ENCODE results near the gene TXNIP. TPM values are rescaled to one million over a fixed set of nuclear protein-coding genes. Genes with fewer than 3 reads are reported as not detected.
A peak's percentile ranks its signal among the peaks of the same experiment; 100 is the strongest.

TXNIP gene
- total RNA-seq, 1 donor from 2014 or later: 47.5 TPM

GRCh38 chr1:145985502-145986439 lies 10.6 kb downstream of the TXNIP start:
- peak in 1 of 2 donors; percentile 56 for DNase-seq (ENCODE audit: low read depth in 2 of 2)

GRCh38 chr1:145985129-145985501 lies 11.3 kb downstream of the TXNIP start:
- no peak for DNase-seq (ENCODE audit: low read depth in 2 of 2)

GRCh38 chr1:145983960-145984830 lies 12.2 kb downstream of the TXNIP start:
- no peak for DNase-seq (ENCODE audit: low read depth in 2 of 2)

- peak in 1 of 2 donors; percentile 52 for DNase-seq (ENCODE audit: low read depth in 2 of 2)
These were observed 13.1 kb downstream of the TXNIP start for GRCh38 chr1:145983206-145983675.

GRCh38 chr1:145982010-145982723 lies 14.2 kb downstream of the TXNIP start:
- peak in 1 of 2 donors; percentile 71 for DNase-seq (ENCODE audit: low read depth in 2 of 2)

GRCh38 chr1:145980457-145980994 lies 15.9 kb downstream of the TXNIP start:
- DNase-seq (ENCODE audit: low read depth in 2 of 2): no peak

GRCh38 chr1:145979746-145980456 lies 16.5 kb downstream of the TXNIP start:
- DNase-seq (ENCODE audit: low read depth in 2 of 2): peak in 1 of 2 donors; percentile 83

- DNase-seq (ENCODE audit: low read depth in 2 of 2): peak in 1 of 2 donors; percentile 98
These were observed 17.3 kb downstream of the TXNIP start for GRCh38 chr1:145978854-145979745.

- DNase-seq (ENCODE audit: low read depth in 2 of 2): no peak
These were observed 17.9 kb downstream of the TXNIP start for GRCh38 chr1:145978471-145978853.

- DNase-seq (ENCODE audit: low read depth in 2 of 2): peak; percentile 86 to 88
These were observed 18.6 kb downstream of the TXNIP start for GRCh38 chr1:145977486-145978470.

- no peak for DNase-seq (ENCODE audit: low read depth in 2 of 2)
These were observed 19.4 kb downstream of the TXNIP start for GRCh38 chr1:145977016-145977415.

GRCh38 chr1:145975216-145975615 lies 21.2 kb downstream of the TXNIP start:
- no peak for DNase-seq (ENCODE audit: low read depth in 2 of 2)

GRCh38 chr1:145974721-145975120 lies 21.7 kb downstream of the TXNIP start:
- no peak for DNase-seq (ENCODE audit: low read depth in 2 of 2)

GRCh38 chr1:145972580-145972979 lies 23.8 kb downstream of the TXNIP start:
- DNase-seq (ENCODE audit: low read depth in 2 of 2): no peak

- no peak for DNase-seq (ENCODE audit: low read depth in 2 of 2)
These were observed 29.1 kb downstream of the TXNIP start for GRCh38 chr1:145967288-145967687.

- DNase-seq (ENCODE audit: low read depth in 2 of 2): no peak
These were observed 31.1 kb downstream of the TXNIP start for GRCh38 chr1:145965119-145965744.

GRCh38 chr1:145964328-145965118 lies 31.9 kb downstream of the TXNIP start, which contains the start of the genes ANKRD34A and POLR3GL:
Gene ANKRD34A, minus strand, starts transcription at chr1:145964575. Its CDS starts 2,816 bp downstream, at chr1:145961759.
Gene POLR3GL, plus strand, starts transcription at chr1:145964690. Its CDS starts 10,176 bp downstream, at chr1:145974866.
- peak in 1 of 2 donors; percentile 93 for DNase-seq (ENCODE audit: low read depth in 2 of 2)
